ENCODE data around the gene LHX6. TPM values are rescaled to one million over a fixed set of nuclear protein-coding genes. Genes with fewer than 3 reads are reported as not detected.

Gene LHX6
- total and polyA plus RNA-seq, 8 donors, result 0.29 to 46.4 (median 1.5) TPM

- DNase-seq, result no peak
- no peak overlapping the region for H3K4me3 ChIP-seq
- H3K36me3 ChIP-seq, result peaks cover 0 to 23% (median 19%) of the 10 kb centered on the region in 4 donors
- TF ChIP-seq POLR2AphosphoS5 (IDR thresholded peaks at IDR 0.05) (no peak), EP300 (IDR thresholded peaks at IDR 0.05) (no peak), POLR2A (IDR thresholded peaks at IDR 0.05) (no peak), CTCF (IDR thresholded peaks at IDR 0.05) (no peak)
- H3K27me3 ChIP-seq, result no peaks in the 10 kb centered on the region
- 83 to 91% (median 88%) methylated on average over 6 of the region's 6 CpGs for WGBS, 5 donors
- intact Hi-C loops (cut with DNase I; ENCODE audit: low total_unique reads), result loop anchor here (10.0 kb wide), 2 partner anchors 57 to 143 kb away; no protein-coding TSS in a partner anchor
- H3K4me1 ChIP-seq, result peaks cover 16 to 34% (median 22%) of the 10 kb centered on the region in 4 donors
- H3K9me3 ChIP-seq, result no peaks in the 10 kb centered on the region
- no peak overlapping the region for H3K27ac ChIP-seq
Observed at GRCh38 chr9:122268041-122268814, 39.5 kb upstream of the LHX6 start.

- intact Hi-C loops (cut with DNase I; ENCODE audit: low total_unique reads), result loop anchor here (10.0 kb wide), 2 partner anchors 59 to 141 kb away; no protein-coding TSS in a partner anchor
- Histone ChIP-seq H3K36me3 (peaks cover 4 to 13% (median 9%) of the 10 kb centered on the region in 4 donors), H3K4me1 (peaks cover 35 to 59% (median 46%) of the 10 kb centered on the region in 4 donors), H3K27ac (peak overlapping the region; percentile 92 to 96 (median 95)), H3K9me3 (no peaks in the 10 kb centered on the region), H3K4me3 (peak overlapping the region; percentile 60 to 77 (median 71)), H3K27me3 (no peaks in the 10 kb centered on the region)
- 6 to 10% (median 7%) methylated on average over 17 of the region's 17 CpGs for WGBS, 5 donors
- no peak for DNase-seq
- TF ChIP-seq POLR2AphosphoS5 (IDR thresholded peaks at IDR 0.05) (no peak), CTCF (IDR thresholded peaks at IDR 0.05) (no peak), EP300 (IDR thresholded peaks at IDR 0.05) (no peak), POLR2A (IDR thresholded peaks at IDR 0.05) (no peak)
Observed at GRCh38 chr9:122265149-122265915, 36.6 kb upstream of the LHX6 start.

GRCh38 chr9:122264360-122265148 is 35.8 kb upstream of the LHX6 start, which contains the start of the genes MRRF and RBM18:
Gene MRRF, plus strand, starts transcription at chr9:122264882. Its CDS starts 6,010 bp downstream, at chr9:122270892.
Gene RBM18, minus strand, starts transcription at chr9:122264840. Its CDS starts 3,348 bp downstream, at chr9:122261492.
- TF ChIP-seq EP300 (IDR thresholded peaks at IDR 0.05) (no peak), POLR2A (IDR thresholded peaks at IDR 0.05) (no peak), CTCF (IDR thresholded peaks at IDR 0.05) (no peak), POLR2AphosphoS5 (IDR thresholded peaks at IDR 0.05) (peak; percentile 96 to 98 (median 96))
- Histone ChIP-seq H3K27me3 (no peaks in the 10 kb centered on the region), H3K27ac (peak within 1 kb of the TSS; percentile 92 to 96 (median 95)), H3K9me3 (no peaks in the 10 kb centered on the region), H3K4me1 (peaks cover 35 to 59% (median 48%) of the 10 kb centered on the region in 4 donors), H3K4me3 (peak within 1 kb of the TSS; percentile 60 to 77 (median 71)), H3K36me3 (peaks cover 12 to 21% (median 17%) of the 10 kb centered on the region in 4 donors)
- DNase-seq, result peak; percentile 94 to 98
- WGBS, 5 donors, result 0 to 2% (median 0%) methylated on average over 18 to 60 of the region's 60 CpGs
- intact Hi-C loops (cut with DNase I; ENCODE audit: low total_unique reads), result loop anchor here (10.0 kb wide), 2 partner anchors 60 to 140 kb away; no protein-coding TSS in a partner anchor
